A204.1 (cell line): ENCODE results near the gene LMNTD2.
"Not testable (repeated sequence)": the region's sequence is repeated elsewhere in the genome, so short reads cannot be mapped to it uniquely, and the experiment has no call there.

ENCODE experiments used
- FAIRE-seq: peaks from 2 replicates; lab custom pipeline; 2012; peaks lifted over from hg19 to GRCh38; lab: Jason Lieb, UNC

Gene LMNTD2

GRCh38 chr11:587546-587945 lies 27.0 kb upstream of the LMNTD2 start:
- no peak for FAIRE-seq

- FAIRE-seq: no peak
Observed at GRCh38 chr11:586376-587316, 26.1 kb upstream of the LMNTD2 start.

- FAIRE-seq: no peak
Observed at GRCh38 chr11:584287-584686, 23.7 kb upstream of the LMNTD2 start.

- FAIRE-seq: no peak
Observed at GRCh38 chr11:581752-582151, 21.2 kb upstream of the LMNTD2 start.

- FAIRE-seq: no peak
Observed at GRCh38 chr11:581342-581741, 20.8 kb upstream of the LMNTD2 start.

GRCh38 chr11:579830-580601 lies 19.5 kb upstream of the LMNTD2 start:
- FAIRE-seq: no peak

- FAIRE-seq: no peak
Observed at GRCh38 chr11:578276-579035, 17.9 kb upstream of the LMNTD2 start.

- no peak for FAIRE-seq
Observed at GRCh38 chr11:577611-577894, 17.0 kb upstream of the LMNTD2 start.

- no peak for FAIRE-seq
Observed at GRCh38 chr11:576811-577610, 16.5 kb upstream of the LMNTD2 start.

- no peak for FAIRE-seq
Observed at GRCh38 chr11:575996-576768, 15.6 kb upstream of the LMNTD2 start, which contains the start of gene PHRF1. Gene PHRF1, plus strand, starts transcription at chr11:576470. Its CDS starts 5,043 bp downstream, at chr11:581513.

- FAIRE-seq: no peak
Observed at GRCh38 chr11:575313-575995, 14.9 kb upstream of the LMNTD2 start.

GRCh38 chr11:574632-575312 lies 14.2 kb upstream of the LMNTD2 start:
- no peak for FAIRE-seq

- not testable (repeated sequence) for FAIRE-seq
Observed at GRCh38 chr11:574031-574570, 13.6 kb upstream of the LMNTD2 start.

GRCh38 chr11:573146-573759 lies 12.7 kb upstream of the LMNTD2 start:
- no peak for FAIRE-seq

GRCh38 chr11:571802-572185 lies 11.3 kb upstream of the LMNTD2 start:
- FAIRE-seq: no peak

- FAIRE-seq: no peak
Observed at GRCh38 chr11:569158-569885, 8.8 kb upstream of the LMNTD2 start.

- FAIRE-seq: no peak
Observed at GRCh38 chr11:568306-569157, 8.0 kb upstream of the LMNTD2 start.
